Adipocyte (in vitro differentiated cells): Measurements from ENCODE around the gene SCGB1A1.
"Not testable (repeated sequence)": the region's sequence is repeated elsewhere in the genome, so short reads cannot be mapped to it uniquely, and the experiment has no call there.

ENCODE experiments used
- DNase-seq: peaks from one replicate; pipeline ENCODE4 v3.0.0-alpha.2; 2015; ENCODE audit warnings: low read depth
- H3K27me3 ChIP-seq: replicated peaks from 2 replicates; pipeline ENCODE4 v1.7.0; 2013; ENCODE audit warnings: mild to moderate bottlenecking, low read length, moderate library complexity; ENCODE audit not compliant: control insufficient read depth, insufficient read depth
- H3K36me3 ChIP-seq: 2 replicates; pipeline ENCODE4 v1.7.0; 2013; ENCODE audit warnings: low read length, mild to moderate bottlenecking, moderate library complexity; ENCODE audit not compliant: control insufficient read depth, insufficient read depth, severe bottlenecking
- H3K4me1 ChIP-seq: 2 replicates; pipeline ENCODE4 v1.7.0; 2013; ENCODE audit warnings: mild to moderate bottlenecking, low read length, moderate library complexity; ENCODE audit not compliant: control insufficient read depth, insufficient read depth
- H3K4me3 ChIP-seq: 2 replicates; pipeline ENCODE4 v1.7.0; 2013; ENCODE audit warnings: mild to moderate bottlenecking, low read length, moderate library complexity
- H3K9ac ChIP-seq: 2 replicates; pipeline ENCODE4 v1.7.0; 2013; ENCODE audit warnings: mild to moderate bottlenecking, low read length, moderate library complexity
- H3K9me3 ChIP-seq: 2 replicates; pipeline ENCODE4 v1.7.0; 2013; ENCODE audit warnings: mild to moderate bottlenecking, low read length, moderate library complexity; ENCODE audit not compliant: control insufficient read depth

SCGB1A1 gene, protein sequence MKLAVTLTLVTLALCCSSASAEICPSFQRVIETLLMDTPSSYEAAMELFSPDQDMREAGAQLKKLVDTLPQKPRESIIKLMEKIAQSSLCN

DNA sequence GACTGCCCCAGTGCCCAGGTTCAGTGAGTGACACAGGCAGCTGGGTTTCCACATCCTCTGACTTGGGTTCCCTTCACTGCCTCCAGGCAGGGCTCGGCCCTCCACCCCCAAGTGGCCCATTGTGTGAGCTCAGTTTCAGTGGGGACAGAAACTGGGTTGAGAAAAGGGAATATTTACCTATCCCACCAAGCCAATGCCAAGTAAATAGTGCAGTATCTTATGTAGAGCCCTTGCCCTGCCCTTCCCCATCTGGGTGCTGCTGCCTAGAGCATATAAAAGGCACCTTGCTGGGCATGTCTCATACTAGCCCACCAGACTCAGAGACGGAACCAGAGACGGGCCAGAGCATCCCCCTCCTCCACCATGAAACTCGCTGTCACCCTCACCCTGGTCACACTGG lies at the start of gene SCGB1A1:
SCGB1A1 (plus strand) TSS at position 301 of the 400 bp plus-strand sequence; CDS start at position 364, 63 bp downstream.
- DNase-seq: no peak
- peaks cover 11% of the 10 kb centered on the region for H3K4me1 ChIP-seq
- H3K4me3 ChIP-seq: peak within 1 kb of the TSS; percentile 10
- no peaks in the 10 kb centered on the region for H3K9me3 ChIP-seq
- peak within 1 kb of the TSS; percentile 17 for H3K9ac ChIP-seq
- H3K27me3 ChIP-seq: no peaks in the 10 kb centered on the region
- H3K36me3 ChIP-seq: no peaks in the 10 kb centered on the region

DNA sequence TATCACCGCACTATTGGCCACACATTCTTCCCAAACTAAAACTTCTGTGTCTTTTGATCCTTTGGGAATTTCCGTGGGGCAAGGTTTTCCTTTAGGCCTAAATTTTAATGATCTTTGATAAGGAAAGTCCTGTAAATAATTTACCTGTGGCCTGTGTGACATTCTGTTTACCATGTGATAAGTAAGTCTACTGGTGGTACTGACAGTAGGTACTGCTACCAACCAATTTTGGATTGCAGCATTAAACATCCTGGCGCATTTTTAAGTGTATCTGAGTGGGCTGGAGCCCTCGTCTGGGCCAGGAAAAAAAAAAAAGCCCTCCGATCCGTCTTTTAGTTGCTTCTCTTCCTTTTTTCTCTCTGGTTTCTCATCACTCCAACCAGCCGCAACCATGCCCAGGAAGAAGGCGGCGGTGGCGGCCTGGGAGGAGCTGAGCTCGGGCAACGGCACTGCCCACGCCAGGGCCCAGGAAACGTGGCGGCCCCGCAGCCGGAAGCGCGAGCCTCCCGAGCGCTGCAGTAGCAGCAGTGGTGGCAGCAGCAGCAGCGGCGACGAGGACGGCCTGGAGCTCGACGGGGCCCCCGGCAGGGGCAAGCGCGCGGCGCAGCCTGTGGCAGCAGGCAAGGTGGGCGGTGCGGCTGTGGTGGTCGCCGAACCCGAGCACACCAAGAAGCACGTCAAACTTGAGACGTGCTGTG lies 47.9 kb upstream of the SCGB1A1 start:
- Histone ChIP-seq H3K9ac (no peak overlapping the region), H3K4me1 (no peaks in the 10 kb centered on the region), H3K9me3 (no peaks in the 10 kb centered on the region), H3K4me3 (no peak overlapping the region), H3K27me3 (peaks cover 21% of the 10 kb centered on the region), H3K36me3 (no peaks in the 10 kb centered on the region)
- DNase-seq: no peak

- Histone ChIP-seq H3K36me3 (no peaks in the 10 kb centered on the region), H3K4me1 (no peaks in the 10 kb centered on the region), H3K9me3 (no peaks in the 10 kb centered on the region), H3K4me3 (no peak overlapping the region), H3K27me3 (peaks cover 21% of the 10 kb centered on the region), H3K9ac (no peak overlapping the region)
- no peak for DNase-seq
These were observed 46.0 kb upstream of the SCGB1A1 start for GRCh38 chr11:62372871-62373270.

DNA sequence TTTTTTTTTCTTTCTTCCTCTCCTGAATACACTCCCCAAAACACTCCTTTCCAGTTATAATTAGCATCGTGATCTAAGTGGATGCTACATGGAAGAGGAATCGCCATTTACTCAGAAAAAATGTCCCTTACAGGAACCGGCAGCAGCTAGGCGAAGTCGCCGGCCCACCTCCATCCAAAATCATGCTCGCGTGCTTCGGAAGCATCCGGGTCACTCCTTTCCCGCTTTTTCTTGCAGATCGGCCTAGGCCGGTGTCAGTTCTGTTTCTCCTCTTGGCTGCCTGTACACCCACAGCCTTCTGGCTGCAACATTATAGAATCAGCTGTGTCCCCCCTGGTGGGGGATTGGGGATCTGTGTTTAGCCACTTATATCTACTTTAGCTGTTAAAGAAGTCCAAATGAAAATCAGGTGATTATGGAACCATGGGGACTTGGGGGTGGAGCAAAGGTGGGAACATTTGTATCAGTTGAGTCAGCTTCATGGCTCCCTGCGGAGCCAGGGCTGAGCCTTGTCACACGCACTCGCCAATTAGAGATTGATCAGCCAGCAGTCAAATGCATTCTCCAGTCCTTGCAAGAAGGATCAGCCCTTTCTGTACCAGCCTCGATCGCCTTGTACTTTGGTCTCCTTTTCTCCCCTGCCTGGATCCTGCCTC lies 45.2 kb upstream of the SCGB1A1 start:
- Histone ChIP-seq H3K27me3 (peaks cover 21% of the 10 kb centered on the region), H3K9me3 (no peaks in the 10 kb centered on the region), H3K4me3 (no peak overlapping the region), H3K36me3 (no peaks in the 10 kb centered on the region), H3K4me1 (no peaks in the 10 kb centered on the region), H3K9ac (no peak overlapping the region)
- DNase-seq: no peak

GRCh38 chr11:62374801-62375200 lies 44.0 kb upstream of the SCGB1A1 start:
- no peaks in the 10 kb centered on the region for H3K4me1 ChIP-seq
- H3K27me3 ChIP-seq: peaks cover 21% of the 10 kb centered on the region
- no peaks in the 10 kb centered on the region for H3K36me3 ChIP-seq

GRCh38 chr11:62378459-62379063 lies 40.3 kb upstream of the SCGB1A1 start:
- H3K36me3 ChIP-seq, H3K9ac ChIP-seq, H3K4me1 ChIP-seq, H3K4me3 ChIP-seq, H3K9me3 ChIP-seq: not testable (repeated sequence)
- peaks cover 11% of the 10 kb centered on the region for H3K27me3 ChIP-seq
- peak; percentile 83 for DNase-seq

More at GRCh38 chr11:62374801-62375200, 44.0 kb upstream of the SCGB1A1 start:
- H3K4me3 ChIP-seq: no peak overlapping the region
- H3K9ac ChIP-seq: no peak overlapping the region
- no peak for DNase-seq
- H3K9me3 ChIP-seq: no peaks in the 10 kb centered on the region

- not testable (repeated sequence) for H3K27me3 ChIP-seq, H3K4me3 ChIP-seq, DNase-seq, H3K36me3 ChIP-seq, H3K9me3 ChIP-seq, H3K9ac ChIP-seq, H3K4me1 ChIP-seq
These were observed 39.2 kb upstream of the SCGB1A1 start for GRCh38 chr11:62379586-62379985.

DNA sequence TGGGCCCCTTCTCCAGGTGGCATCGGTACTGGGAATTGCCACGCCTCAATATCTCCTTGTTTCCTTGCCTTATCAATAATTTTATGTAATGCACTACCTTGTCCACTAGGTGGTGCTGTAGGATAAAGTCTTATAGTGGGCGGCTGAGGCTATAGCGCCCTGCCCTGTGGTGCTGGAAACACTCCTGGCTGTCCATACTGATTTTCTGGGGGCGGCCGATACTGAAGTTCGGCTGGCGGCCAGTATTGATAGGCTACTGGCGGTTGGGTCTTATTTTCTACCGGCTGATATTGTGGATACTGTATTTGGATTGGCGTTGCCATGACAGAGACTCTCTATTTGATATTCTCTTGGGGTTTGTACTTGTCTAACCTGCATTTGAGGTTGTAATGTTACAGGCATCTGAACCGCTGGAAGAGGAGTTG lies 38.0 kb upstream of the SCGB1A1 start:
- H3K4me1 ChIP-seq, H3K4me3 ChIP-seq, H3K36me3 ChIP-seq, H3K9me3 ChIP-seq, H3K9ac ChIP-seq, H3K27me3 ChIP-seq: not testable (repeated sequence)
- DNase-seq: peak; percentile 90

GRCh38 chr11:62383822-62384221 lies 35.0 kb upstream of the SCGB1A1 start:
- H3K4me1 ChIP-seq: no peaks in the 10 kb centered on the region
- no peak overlapping the region for H3K4me3 ChIP-seq
- H3K9me3 ChIP-seq: no peaks in the 10 kb centered on the region
- DNase-seq: no peak
- H3K9ac ChIP-seq: no peak overlapping the region
- H3K27me3 ChIP-seq: no peaks in the 10 kb centered on the region
- H3K36me3 ChIP-seq: no peaks in the 10 kb centered on the region

- not testable (repeated sequence) for H3K36me3 ChIP-seq, H3K9me3 ChIP-seq, H3K9ac ChIP-seq, DNase-seq, H3K4me3 ChIP-seq, H3K27me3 ChIP-seq
- H3K4me1 ChIP-seq: peaks cover 11% of the 10 kb centered on the region
These were observed 32.8 kb upstream of the SCGB1A1 start for GRCh38 chr11:62386083-62386482.

- H3K36me3 ChIP-seq: no peaks in the 10 kb centered on the region
- peaks cover 19% of the 10 kb centered on the region for H3K4me1 ChIP-seq
- no peak overlapping the region for H3K4me3 ChIP-seq
- no peak for DNase-seq
- H3K27me3 ChIP-seq: no peaks in the 10 kb centered on the region
- no peaks in the 10 kb centered on the region for H3K9me3 ChIP-seq
- H3K9ac ChIP-seq: no peak overlapping the region
These were observed 31.5 kb upstream of the SCGB1A1 start for GRCh38 chr11:62387381-62387780.
